A549 (cell line): ENCODE data around the gene TDRD12.

Experiments used
- CBX8 ChIP-seq: fragments of 200-600 bp; sonication (generic); IDR thresholded peaks from 2 replicates; pipeline ENCODE4 v1.6.1; 2016
- CTCF ChIP-seq: fragments of >200 bp; sonication (Bioruptor Twin); formaldehyde crosslinking; IDR thresholded peaks from 3 replicates; pipeline ENCODE4 v1.5.1; 2016
- ELK1 ChIP-seq: fragments of 150-350 bp; IDR thresholded peaks from 2 replicates; pipeline ENCODE4 v1.6.1; 2014; ENCODE audit warnings: low read depth, mild to moderate bottlenecking, low read length
- EP300 ChIP-seq, 2 experiments: fragments of >200 bp; sonication (Bioruptor Twin); formaldehyde crosslinking; IDR thresholded peaks; 2 replicates in 1 of 2; 3 replicates in 1 of 2; pipeline ENCODE4 v1.6.1; 2016 to 2017
- JUNB ChIP-seq: fragments of >200 bp; sonication (Bioruptor Twin); formaldehyde crosslinking; IDR thresholded peaks from 2 replicates; pipeline ENCODE4 v1.6.1; 2016
- MAX ChIP-seq: IDR thresholded peaks from 2 replicates; pipeline ENCODE4 v1.6.1; 2012
- POLR2A ChIP-seq: IDR thresholded peaks from 2 replicates; pipeline ENCODE4 v1.6.1; 2012; ENCODE audit warnings: mild to moderate bottlenecking, low read length
- POLR2AphosphoS2 ChIP-seq: conservative IDR thresholded peaks from 2 replicates; pipeline ENCODE4 v1.6.1; 2012; ENCODE audit warnings: low read length, improper control_type of control experiment, inconsistent platforms
- TP53 ChIP-seq: fragments of 250-450 bp; sonication (Bioruptor Pico); IDR thresholded peaks from 2 replicates; pipeline ENCODE4 v1.5.0; 2021; ENCODE audit warnings: mild to moderate bottlenecking, moderate library complexity

DNA sequence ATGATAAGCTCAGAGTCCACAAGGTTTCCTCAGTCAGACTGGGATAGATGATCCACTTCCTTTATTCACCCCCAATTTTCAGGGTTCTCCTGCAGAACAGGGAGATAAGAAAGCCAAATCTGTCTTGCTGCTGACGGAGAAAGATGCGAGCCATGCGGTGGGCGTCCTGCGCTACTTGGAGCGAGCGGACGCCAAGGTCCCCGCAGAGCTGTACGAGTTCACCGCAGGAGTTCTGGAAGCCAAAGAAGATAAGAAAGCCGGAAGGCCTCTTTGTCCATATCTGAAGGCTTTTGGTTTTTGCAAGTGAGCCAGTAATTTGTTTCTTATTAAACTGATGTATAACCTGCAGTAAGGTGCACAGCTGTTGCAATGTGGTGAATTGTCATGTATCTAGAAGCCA, 83.3 kb downstream of the TDRD12 start:
- TF ChIP-seq CTCF (no peak), POLR2A (no peak), CBX8 (no peak), ELK1 (no peak), MAX (no peak), JUNB (no peak), TP53 (no peak), POLR2AphosphoS2 (no peak), EP300 (IDR thresholded peaks at IDR 0.05) (no peak)
